Lower leg skin (tissue), 3 donors: Measurements from ENCODE around the gene KIF26B.

Experiments
- CTCF ChIP-seq, 3 donors: fragments of 450-650 bp; IDR thresholded peaks; one replicate each; pipeline ENCODE4 v1.5.1; 2016; ENCODE audit warnings: antibody characterized with exemption in 3 of 3, mild to moderate bottlenecking in 3 of 3, moderate library complexity in 2 of 3
- POLR2A ChIP-seq, 2 donors: fragments of 450-650 bp; IDR thresholded peaks; one replicate each; pipeline ENCODE4 v1.6.1; 2016 to 2017; ENCODE audit warnings: antibody characterized with exemption in 2 of 2, mild to moderate bottlenecking in 1 of 2, moderate library complexity in 1 of 2

- no peak for TF ChIP-seq CTCF (IDR thresholded peaks at IDR 0.05)
- no peak for TF ChIP-seq POLR2A (IDR thresholded peaks at IDR 0.05)
These were observed 459.7 kb downstream of the KIF26B start for GRCh38 chr1:245614476-245614875.
